Measurements from ENCODE around the gene HS3ST5. TPM values are rescaled to one million over a fixed set of nuclear protein-coding genes. Genes with fewer than 3 reads are reported as not detected.

Gene HS3ST5
- total and polyA plus RNA-seq, 2 experiments from 2014 or later: 2.8 to 3.5 TPM

- no peak overlapping the region for H3K4me3 ChIP-seq
- no peak overlapping the region for H2AFZ ChIP-seq
- H3K9me2 ChIP-seq (ENCODE audit: insufficient read depth): no peaks in the 10 kb centered on the region
- Mint-ChIP-seq H3K27ac (no peak overlapping the region), H3K36me3 (ENCODE audit: low read depth) (peaks cover 22% of the 10 kb centered on the region), H3K4me1 (no peaks in the 10 kb centered on the region; the same call in 2 of the 3 replicates), H3K4me3 (no peak overlapping the region), H3K9me3 (peaks cover 22% of the 10 kb centered on the region), H3K27me3 (ENCODE audit: insufficient read depth, low read depth, poor library complexity) (peaks cover 4% of the 10 kb centered on the region)
- no peaks in the 10 kb centered on the region for H4K20me1 ChIP-seq (replicated peaks; ENCODE audit: insufficient read depth)
- no peaks in the 10 kb centered on the region for H3K4me1 ChIP-seq (ENCODE audit: insufficient read depth)
- ATAC-seq (no peak), DNase-seq (ENCODE audit: low spot score) (no peak)
- no peak overlapping the region for H3K27ac ChIP-seq (ENCODE audit: low read depth)
- no peak for TF ChIP-seq EZH2 (IDR thresholded peaks at IDR 0.05; ENCODE audit: low read depth, unreplicated experiment)
- TF ChIP-seq NANOG (IDR thresholded peaks at IDR 0.05; ENCODE audit: borderline replicate concordance): no peak
- TF ChIP-seq, protein P1, sequence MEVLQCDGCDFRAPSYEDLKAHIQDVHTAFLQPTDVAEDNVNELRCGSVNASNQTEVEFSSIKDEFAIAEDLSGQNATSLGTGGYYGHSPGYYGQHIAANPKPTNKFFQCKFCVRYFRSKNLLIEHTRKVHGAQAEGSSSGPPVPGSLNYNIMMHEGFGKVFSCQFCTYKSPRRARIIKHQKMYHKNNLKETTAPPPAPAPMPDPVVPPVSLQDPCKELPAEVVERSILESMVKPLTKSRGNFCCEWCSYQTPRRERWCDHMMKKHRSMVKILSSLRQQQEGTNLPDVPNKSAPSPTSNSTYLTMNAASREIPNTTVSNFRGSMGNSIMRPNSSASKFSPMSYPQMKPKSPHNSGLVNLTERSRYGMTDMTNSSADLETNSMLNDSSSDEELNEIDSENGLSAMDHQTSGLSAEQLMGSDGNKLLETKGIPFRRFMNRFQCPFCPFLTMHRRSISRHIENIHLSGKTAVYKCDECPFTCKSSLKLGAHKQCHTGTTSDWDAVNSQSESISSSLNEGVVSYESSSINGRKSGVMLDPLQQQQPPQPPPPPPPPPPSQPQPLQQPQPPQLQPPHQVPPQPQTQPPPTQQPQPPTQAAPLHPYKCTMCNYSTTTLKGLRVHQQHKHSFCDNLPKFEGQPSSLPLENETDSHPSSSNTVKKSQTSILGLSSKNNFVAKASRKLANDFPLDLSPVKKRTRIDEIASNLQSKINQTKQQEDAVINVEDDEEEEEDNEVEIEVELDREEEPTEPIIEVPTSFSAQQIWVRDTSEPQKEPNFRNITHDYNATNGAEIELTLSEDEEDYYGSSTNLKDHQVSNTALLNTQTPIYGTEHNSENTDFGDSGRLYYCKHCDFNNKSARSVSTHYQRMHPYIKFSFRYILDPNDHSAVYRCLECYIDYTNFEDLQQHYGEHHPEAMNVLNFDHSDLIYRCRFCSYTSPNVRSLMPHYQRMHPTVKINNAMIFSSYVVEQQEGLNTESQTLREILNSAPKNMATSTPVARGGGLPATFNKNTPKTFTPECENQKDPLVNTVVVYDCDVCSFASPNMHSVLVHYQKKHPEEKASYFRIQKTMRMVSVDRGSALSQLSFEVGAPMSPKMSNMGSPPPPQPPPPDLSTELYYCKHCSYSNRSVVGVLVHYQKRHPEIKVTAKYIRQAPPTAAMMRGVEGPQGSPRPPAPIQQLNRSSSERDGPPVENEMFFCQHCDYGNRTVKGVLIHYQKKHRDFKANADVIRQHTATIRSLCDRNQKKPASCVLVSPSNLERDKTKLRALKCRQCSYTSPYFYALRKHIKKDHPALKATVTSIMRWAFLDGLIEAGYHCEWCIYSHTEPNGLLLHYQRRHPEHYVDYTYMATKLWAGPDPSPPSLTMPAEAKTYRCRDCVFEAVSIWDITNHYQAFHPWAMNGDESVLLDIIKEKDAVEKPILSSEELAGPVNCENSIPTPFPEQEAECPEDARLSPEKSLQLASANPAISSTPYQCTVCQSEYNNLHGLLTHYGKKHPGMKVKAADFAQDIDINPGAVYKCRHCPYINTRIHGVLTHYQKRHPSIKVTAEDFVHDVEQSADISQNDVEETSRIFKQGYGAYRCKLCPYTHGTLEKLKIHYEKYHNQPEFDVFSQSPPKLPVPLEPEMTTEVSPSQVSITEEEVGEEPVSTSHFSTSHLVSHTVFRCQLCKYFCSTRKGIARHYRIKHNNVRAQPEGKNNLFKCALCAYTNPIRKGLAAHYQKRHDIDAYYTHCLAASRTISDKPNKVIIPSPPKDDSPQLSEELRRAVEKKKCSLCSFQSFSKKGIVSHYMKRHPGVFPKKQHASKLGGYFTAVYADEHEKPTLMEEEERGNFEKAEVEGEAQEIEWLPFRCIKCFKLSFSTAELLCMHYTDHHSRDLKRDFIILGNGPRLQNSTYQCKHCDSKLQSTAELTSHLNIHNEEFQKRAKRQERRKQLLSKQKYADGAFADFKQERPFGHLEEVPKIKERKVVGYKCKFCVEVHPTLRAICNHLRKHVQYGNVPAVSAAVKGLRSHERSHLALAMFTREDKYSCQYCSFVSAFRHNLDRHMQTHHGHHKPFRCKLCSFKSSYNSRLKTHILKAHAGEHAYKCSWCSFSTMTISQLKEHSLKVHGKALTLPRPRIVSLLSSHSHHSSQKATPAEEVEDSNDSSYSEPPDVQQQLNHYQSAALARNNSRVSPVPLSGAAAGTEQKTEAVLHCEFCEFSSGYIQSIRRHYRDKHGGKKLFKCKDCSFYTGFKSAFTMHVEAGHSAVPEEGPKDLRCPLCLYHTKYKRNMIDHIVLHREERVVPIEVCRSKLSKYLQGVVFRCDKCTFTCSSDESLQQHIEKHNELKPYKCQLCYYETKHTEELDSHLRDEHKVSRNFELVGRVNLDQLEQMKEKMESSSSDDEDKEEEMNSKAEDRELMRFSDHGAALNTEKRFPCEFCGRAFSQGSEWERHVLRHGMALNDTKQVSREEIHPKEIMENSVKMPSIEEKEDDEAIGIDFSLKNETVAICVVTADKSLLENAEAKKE (CRISPR knock-in tag; IDR thresholded peaks at IDR 0.05): no peak
- TF ChIP-seq, protein P2, sequence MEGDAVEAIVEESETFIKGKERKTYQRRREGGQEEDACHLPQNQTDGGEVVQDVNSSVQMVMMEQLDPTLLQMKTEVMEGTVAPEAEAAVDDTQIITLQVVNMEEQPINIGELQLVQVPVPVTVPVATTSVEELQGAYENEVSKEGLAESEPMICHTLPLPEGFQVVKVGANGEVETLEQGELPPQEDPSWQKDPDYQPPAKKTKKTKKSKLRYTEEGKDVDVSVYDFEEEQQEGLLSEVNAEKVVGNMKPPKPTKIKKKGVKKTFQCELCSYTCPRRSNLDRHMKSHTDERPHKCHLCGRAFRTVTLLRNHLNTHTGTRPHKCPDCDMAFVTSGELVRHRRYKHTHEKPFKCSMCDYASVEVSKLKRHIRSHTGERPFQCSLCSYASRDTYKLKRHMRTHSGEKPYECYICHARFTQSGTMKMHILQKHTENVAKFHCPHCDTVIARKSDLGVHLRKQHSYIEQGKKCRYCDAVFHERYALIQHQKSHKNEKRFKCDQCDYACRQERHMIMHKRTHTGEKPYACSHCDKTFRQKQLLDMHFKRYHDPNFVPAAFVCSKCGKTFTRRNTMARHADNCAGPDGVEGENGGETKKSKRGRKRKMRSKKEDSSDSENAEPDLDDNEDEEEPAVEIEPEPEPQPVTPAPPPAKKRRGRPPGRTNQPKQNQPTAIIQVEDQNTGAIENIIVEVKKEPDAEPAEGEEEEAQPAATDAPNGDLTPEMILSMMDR (conservative IDR thresholded peaks at IDR 0.05; ENCODE audit: low read depth in 2 of 2): no peak
- no peak for TF ChIP-seq STAT1 (IDR thresholded peaks at IDR 0.05; ENCODE audit: unreplicated experiment)
- TF ChIP-seq, protein P3, sequence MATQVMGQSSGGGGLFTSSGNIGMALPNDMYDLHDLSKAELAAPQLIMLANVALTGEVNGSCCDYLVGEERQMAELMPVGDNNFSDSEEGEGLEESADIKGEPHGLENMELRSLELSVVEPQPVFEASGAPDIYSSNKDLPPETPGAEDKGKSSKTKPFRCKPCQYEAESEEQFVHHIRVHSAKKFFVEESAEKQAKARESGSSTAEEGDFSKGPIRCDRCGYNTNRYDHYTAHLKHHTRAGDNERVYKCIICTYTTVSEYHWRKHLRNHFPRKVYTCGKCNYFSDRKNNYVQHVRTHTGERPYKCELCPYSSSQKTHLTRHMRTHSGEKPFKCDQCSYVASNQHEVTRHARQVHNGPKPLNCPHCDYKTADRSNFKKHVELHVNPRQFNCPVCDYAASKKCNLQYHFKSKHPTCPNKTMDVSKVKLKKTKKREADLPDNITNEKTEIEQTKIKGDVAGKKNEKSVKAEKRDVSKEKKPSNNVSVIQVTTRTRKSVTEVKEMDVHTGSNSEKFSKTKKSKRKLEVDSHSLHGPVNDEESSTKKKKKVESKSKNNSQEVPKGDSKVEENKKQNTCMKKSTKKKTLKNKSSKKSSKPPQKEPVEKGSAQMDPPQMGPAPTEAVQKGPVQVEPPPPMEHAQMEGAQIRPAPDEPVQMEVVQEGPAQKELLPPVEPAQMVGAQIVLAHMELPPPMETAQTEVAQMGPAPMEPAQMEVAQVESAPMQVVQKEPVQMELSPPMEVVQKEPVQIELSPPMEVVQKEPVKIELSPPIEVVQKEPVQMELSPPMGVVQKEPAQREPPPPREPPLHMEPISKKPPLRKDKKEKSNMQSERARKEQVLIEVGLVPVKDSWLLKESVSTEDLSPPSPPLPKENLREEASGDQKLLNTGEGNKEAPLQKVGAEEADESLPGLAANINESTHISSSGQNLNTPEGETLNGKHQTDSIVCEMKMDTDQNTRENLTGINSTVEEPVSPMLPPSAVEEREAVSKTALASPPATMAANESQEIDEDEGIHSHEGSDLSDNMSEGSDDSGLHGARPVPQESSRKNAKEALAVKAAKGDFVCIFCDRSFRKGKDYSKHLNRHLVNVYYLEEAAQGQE (IDR thresholded peaks at IDR 0.05; ENCODE audit: unreplicated experiment): no peak
- TF ChIP-seq CREB1 (CRISPR knock-in tag; IDR thresholded peaks at IDR 0.05; ENCODE audit: low read depth): no peak
- no peak for TF ChIP-seq ZNF331 (CRISPR knock-in tag; IDR thresholded peaks at IDR 0.05; ENCODE audit: low read depth)
- TF ChIP-seq JUNB (IDR thresholded peaks at IDR 0.05; ENCODE audit: unreplicated experiment): no peak
- no peak for TF ChIP-seq EZH2phosphoT487 (IDR thresholded peaks at IDR 0.05; ENCODE audit: unreplicated experiment)
- TF ChIP-seq, protein P4, sequence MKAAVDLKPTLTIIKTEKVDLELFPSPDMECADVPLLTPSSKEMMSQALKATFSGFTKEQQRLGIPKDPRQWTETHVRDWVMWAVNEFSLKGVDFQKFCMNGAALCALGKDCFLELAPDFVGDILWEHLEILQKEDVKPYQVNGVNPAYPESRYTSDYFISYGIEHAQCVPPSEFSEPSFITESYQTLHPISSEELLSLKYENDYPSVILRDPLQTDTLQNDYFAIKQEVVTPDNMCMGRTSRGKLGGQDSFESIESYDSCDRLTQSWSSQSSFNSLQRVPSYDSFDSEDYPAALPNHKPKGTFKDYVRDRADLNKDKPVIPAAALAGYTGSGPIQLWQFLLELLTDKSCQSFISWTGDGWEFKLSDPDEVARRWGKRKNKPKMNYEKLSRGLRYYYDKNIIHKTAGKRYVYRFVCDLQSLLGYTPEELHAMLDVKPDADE (IDR thresholded peaks at IDR 0.05): no peak
- no peak for TF ChIP-seq ZNF114 (CRISPR knock-in tag; IDR thresholded peaks at IDR 0.05)
- TF ChIP-seq POLR2AphosphoS5 (IDR thresholded peaks at IDR 0.05; ENCODE audit: low read depth): no peak
- H3K27me3 ChIP-seq (ENCODE audit: insufficient read depth): no peaks in the 10 kb centered on the region
- no peaks in the 10 kb centered on the region for H3F3A ChIP-seq (replicated peaks; ENCODE audit: low read depth)
- H3K36me3 ChIP-seq (ENCODE audit: insufficient read depth): no peaks in the 10 kb centered on the region
- no peak overlapping the region for H3K4me2 ChIP-seq
- no peaks in the 10 kb centered on the region for H3K79me2 ChIP-seq (replicated peaks; ENCODE audit: insufficient read depth)
These were observed 322.6 kb downstream of the HS3ST5 start for GRCh38 chr6:114020196-114020595.

All from GM23338 (cell line).